ENCODE results near the gene CACNA1C. TPM values are rescaled to one million over a fixed set of nuclear protein-coding genes. Genes with fewer than 3 reads are reported as not detected.

Gene CACNA1C
- total and polyA plus RNA-seq, 10 of the 15 experiments (the other 5 are each of a cell fraction or from before 2014, with no cell fraction given): under 0.01 to 0.15 (median 0.09) TPM; not detected in 5

GRCh38 chr12:2076728-2077127 lies 23.9 kb downstream of the CACNA1C start (continued):
- no peak for TF ChIP-seq ZBTB11 (CRISPR knock-in tag; IDR thresholded peaks at IDR 0.05)
- TF ChIP-seq MLLT1 (IDR thresholded peaks at IDR 0.05): no peak
- TF ChIP-seq ZSCAN29 (IDR thresholded peaks at IDR 0.05): no peak
- no peak for TF ChIP-seq USF1 (IDR thresholded peaks at IDR 0.05; ENCODE audit: borderline replicate concordance, extremely low read length, insufficient read depth, low read depth, low read length)
- no peak for TF ChIP-seq ZNF592 (IDR thresholded peaks at IDR 0.05)
- no peak for TF ChIP-seq PAX8 (IDR thresholded peaks at IDR 0.05)
- TF ChIP-seq STAT1 (conservative IDR thresholded peaks at IDR 0.05): no peak

Data from GM12878 (cell line).